A549 (cell line): ENCODE measurements around the gene GMNN. TPM values are rescaled to one million over a fixed set of nuclear protein-coding genes. Genes with fewer than 3 reads are reported as not detected.

Experiments used
- ATAC-seq, 2 experiments: fragments of 200-7000 bp in 1 of 2; fragments of >200 bp in 1 of 2; cut with Nextera tagmentation in 1 of 2; cut with Tn5 transposase in 1 of 2; 3 replicates each; pipeline versions ENCODE4 v1.8.0 to v1.9.1; 2018 to 2020; ENCODE audit warnings: mild to moderate bottlenecking in 1 of 2, moderate library complexity in 1 of 2
- CTCF ChIA-PET: fragments of 300-600 bp; sonication (Branson Sonifier 250); formaldehyde crosslinking; extraction: SDS; loops from one replicate; lab custom pipeline; 2021; ENCODE audit warnings: antibody characterized with exemption, inconsistent platforms; lab: Yijun Ruan, JAX
- POLR2A ChIA-PET: fragments of 350-600 bp; formaldehyde crosslinking; extraction: SDS; loops from one replicate; lab custom pipeline; 2021; ENCODE audit warnings: antibody characterized with exemption, inconsistent platforms; lab: Yijun Ruan, JAX
- DNase-seq, 2 experiments: peaks; one replicate each; pipeline versions ENCODE4 v3.0.0 to v3.0.0-alpha.2; 2011 to 2016; ENCODE audit warnings: low read depth in 1 of 2, low spot score in 1 of 2
- FAIRE-seq: peaks from 2 replicates; lab custom pipeline; 2011; peaks lifted over from hg19 to GRCh38; lab: Jason Lieb, UNC
- H3K27ac ChIP-seq, 2 experiments: fragments of >200 bp; sonication (Bioruptor Twin); formaldehyde crosslinking; 3 replicates each; pipeline ENCODE4 v1.5.1; 2016 to 2017
- H3K4me1 ChIP-seq: fragments of >200 bp; sonication (Bioruptor Twin); formaldehyde crosslinking; 3 replicates; pipeline ENCODE4 v1.6.1; 2016
- H3K4me2 ChIP-seq: fragments of >200 bp; sonication (Bioruptor Twin); formaldehyde crosslinking; 3 replicates; pipeline ENCODE4 v1.6.1; 2016
- H3K4me3 ChIP-seq: fragments of >200 bp; sonication (Bioruptor Twin); formaldehyde crosslinking; 3 replicates; pipeline ENCODE4 v1.5.1; 2016
- H3K9me3 ChIP-seq: fragments of >200 bp; sonication (Bioruptor Twin); formaldehyde crosslinking; 3 replicates; pipeline ENCODE4 v1.6.1; 2016
- JUNB ChIP-seq: fragments of >200 bp; sonication (Bioruptor Twin); formaldehyde crosslinking; IDR thresholded peaks from 2 replicates; pipeline ENCODE4 v1.6.1; 2016
- KDM1A ChIP-seq: fragments of 200-600 bp; sonication (generic); IDR thresholded peaks from 2 replicates; pipeline ENCODE4 v1.6.1; 2016; ENCODE audit warnings: low read depth, mild to moderate bottlenecking
- MAZ ChIP-seq: fragments of 150-350 bp; IDR thresholded peaks from 2 replicates; pipeline ENCODE4 v1.6.1; 2014; ENCODE audit warnings: antibody characterized with exemption, low read depth, low read length, borderline replicate concordance
- NFE2L2 ChIP-seq: fragments of 150-350 bp; conservative IDR thresholded peaks from 2 replicates; pipeline ENCODE4 v1.6.1; 2014; ENCODE audit warnings: low read length
- RAD21 ChIP-seq, 2 experiments: fragments of >200 bp in 1 of 2; sonication (Bioruptor Twin) in 1 of 2; formaldehyde crosslinking in 1 of 2; IDR thresholded peaks in 1 of 2; conservative IDR thresholded peaks in 1 of 2; 2 replicates in 1 of 2; 3 replicates in 1 of 2; pipeline ENCODE4 v1.6.1; 2012 to 2018; ENCODE audit warnings: inconsistent platforms in 1 of 2
- RCOR1 ChIP-seq: fragments of 150-350 bp; IDR thresholded peaks from 2 replicates; pipeline ENCODE4 v1.6.1; 2014; ENCODE audit warnings: antibody characterized with exemption, low read length, low read depth
- SMC3 ChIP-seq: fragments of >200 bp; sonication (Bioruptor Twin); formaldehyde crosslinking; IDR thresholded peaks from 3 replicates; pipeline ENCODE4 v1.6.1; 2018; ENCODE audit warnings: inconsistent platforms
- ZC3H11A ChIP-seq: fragments of 450-650 bp; IDR thresholded peaks from 2 replicates; pipeline ENCODE4 v1.6.1; 2014; ENCODE audit warnings: antibody characterized with exemption, mild to moderate bottlenecking
- ZFP36 ChIP-seq: fragments of 450-650 bp; IDR thresholded peaks from 2 replicates; pipeline ENCODE4 v1.6.1; 2014; ENCODE audit warnings: borderline replicate concordance; ENCODE audit not compliant: partially characterized antibody
- ZSCAN20 ChIP-seq: fragments of 250-450 bp; sonication (Bioruptor Pico); IDR thresholded peaks from 2 replicates; pipeline ENCODE4 v1.8.0; 2022; ENCODE audit warnings: mild to moderate bottlenecking, moderate library complexity
- WGBS: methylation state at CpG from one replicate; pipeline ENCODE4 v1.1.6; 2017; ENCODE audit errors: missing lambda C conversion rate; 5-methylcytosine and 5-hydroxymethylcytosine counted together
- polyA plus RNA-seq, 4 experiments: library from polyadenylated mRNA; depleted of rRNA in 3 of 4; stranded (reverse); fragments of >200 nt; fragmentation: RNase III in 1 of 4; extraction: RNeasy Plus Mini Kit Qiagen cat#74134 plus additional on column Dnase treatment in 1 of 4; gene quantifications; 2 replicates in 3 of 4; 3 replicates in 1 of 4; pipeline ENCODE4 v1.2.3, GENCODE V29; 2011 to 2017
- TF ChIP-seq, protein P1 (sequence below): IDR thresholded peaks from 2 replicates; pipeline ENCODE4 v1.6.1; 2012; ENCODE audit warnings: low read depth, borderline replicate concordance
- TF ChIP-seq, protein P2 (sequence below): fragments of 250-450 bp; sonication (Bioruptor Pico); IDR thresholded peaks from 2 replicates; pipeline ENCODE4 v1.5.0; 2021; ENCODE audit warnings: mild to moderate bottlenecking, moderate library complexity, borderline replicate concordance
- TF ChIP-seq, protein P3 (sequence below): IDR thresholded peaks from 2 replicates; pipeline ENCODE4 v1.6.1; 2012

GMNN gene
- polyA plus RNA-seq, 2 of the 4 experiments (the other 2 are of a cell fraction), result 59.2 to 59.4 TPM

DNA sequence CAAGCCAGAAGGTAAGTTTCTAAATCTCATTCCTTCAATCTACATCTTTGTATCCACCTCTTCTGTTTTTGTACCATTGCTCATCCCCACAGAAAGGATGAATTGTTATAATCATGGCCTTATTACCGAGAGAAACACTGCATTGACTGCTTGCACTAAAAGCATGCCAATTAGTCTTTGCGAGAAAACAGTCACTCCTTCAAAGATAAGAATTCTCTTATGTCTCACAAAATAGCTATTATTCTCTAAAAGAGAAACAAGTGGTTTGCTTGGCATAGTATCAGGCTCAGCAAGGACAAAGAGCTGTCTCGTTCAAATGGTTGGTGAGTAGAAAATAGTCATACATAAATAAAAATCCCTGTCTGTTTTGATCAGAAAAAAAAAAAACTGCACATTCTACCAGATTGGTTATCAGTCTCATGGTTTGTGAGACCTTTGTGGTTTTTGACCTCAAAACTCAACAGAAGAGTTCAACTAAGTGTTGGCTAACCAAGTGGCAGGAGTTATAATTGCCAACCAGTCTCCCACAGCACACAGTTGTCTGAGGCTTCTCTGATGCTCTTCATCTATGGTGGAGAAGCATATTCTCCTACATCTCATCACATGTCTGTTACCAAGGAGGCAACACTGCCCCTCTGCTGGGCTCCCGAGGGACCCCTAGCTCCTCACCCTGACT, 59.1 kb downstream of the GMNN start:
- TF ChIP-seq JUNB (no peak), NFE2L2 (no peak), SMC3 (no peak), ZSCAN20 (CRISPR knock-in tag) (no peak), MAZ (no peak), KDM1A (no peak), ZC3H11A (no peak), ZFP36 (no peak), RCOR1 (no peak), RAD21 (conservative IDR thresholded peaks at IDR 0.05 in 1 of 2, IDR thresholded peaks at IDR 0.05 in 1 of 2) (no peak)
- TF ChIP-seq, protein P1, sequence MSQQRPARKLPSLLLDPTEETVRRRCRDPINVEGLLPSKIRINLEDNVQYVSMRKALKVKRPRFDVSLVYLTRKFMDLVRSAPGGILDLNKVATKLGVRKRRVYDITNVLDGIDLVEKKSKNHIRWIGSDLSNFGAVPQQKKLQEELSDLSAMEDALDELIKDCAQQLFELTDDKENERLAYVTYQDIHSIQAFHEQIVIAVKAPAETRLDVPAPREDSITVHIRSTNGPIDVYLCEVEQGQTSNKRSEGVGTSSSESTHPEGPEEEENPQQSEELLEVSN, result no peak
- TF ChIP-seq, protein P2, sequence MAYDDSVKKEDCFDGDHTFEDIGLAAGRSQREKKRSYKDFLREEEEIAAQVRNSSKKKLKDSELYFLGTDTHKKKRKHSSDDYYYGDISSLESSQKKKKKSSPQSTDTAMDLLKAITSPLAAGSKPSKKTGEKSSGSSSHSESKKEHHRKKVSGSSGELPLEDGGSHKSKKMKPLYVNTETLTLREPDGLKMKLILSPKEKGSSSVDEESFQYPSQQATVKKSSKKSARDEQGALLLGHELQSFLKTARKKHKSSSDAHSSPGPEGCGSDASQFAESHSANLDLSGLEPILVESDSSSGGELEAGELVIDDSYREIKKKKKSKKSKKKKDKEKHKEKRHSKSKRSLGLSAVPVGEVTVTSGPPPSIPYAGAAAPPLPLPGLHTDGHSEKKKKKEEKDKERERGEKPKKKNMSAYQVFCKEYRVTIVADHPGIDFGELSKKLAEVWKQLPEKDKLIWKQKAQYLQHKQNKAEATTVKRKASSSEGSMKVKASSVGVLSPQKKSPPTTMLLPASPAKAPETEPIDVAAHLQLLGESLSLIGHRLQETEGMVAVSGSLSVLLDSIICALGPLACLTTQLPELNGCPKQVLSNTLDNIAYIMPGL, result no peak
- TF ChIP-seq, protein P3, sequence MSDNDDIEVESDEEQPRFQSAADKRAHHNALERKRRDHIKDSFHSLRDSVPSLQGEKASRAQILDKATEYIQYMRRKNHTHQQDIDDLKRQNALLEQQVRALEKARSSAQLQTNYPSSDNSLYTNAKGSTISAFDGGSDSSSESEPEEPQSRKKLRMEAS, result no peak
- FAIRE-seq (no peak), ATAC-seq (no peak), DNase-seq (no peak)
- no peak overlapping the region for H3K4me2 ChIP-seq
- no peak overlapping the region for H3K27ac ChIP-seq
- no peak overlapping the region for H3K4me3 ChIP-seq
- H3K9me3 ChIP-seq, result no peaks in the 10 kb centered on the region
- ChIA-PET POLR2A (no interaction called here), CTCF (interaction anchor here (1.3 kb wide), 1 partner anchor 11 kb away, joined by 3 read pairs; no protein-coding TSS in a partner anchor)
- no peaks in the 10 kb centered on the region for H3K4me1 ChIP-seq
- 53% methylated on average over 4 of the region's 4 CpGs for WGBS

Other genes with a start within 250 kb of the GMNN start
- 5.2 and 5.9 TPM in 2 replicates for gene KIAA0319, start 128.7 kb upstream of the GMNN start, polyA plus RNA-seq (2011; rRNA removed)
- gene KIAA0319, start 128.7 kb upstream of the GMNN start, polyA plus RNA-seq (2017; fragmentation: RNase III; extraction: RNeasy Plus Mini Kit Qiagen cat#74134 plus additional on column Dnase treatment), result 1.7 to 2.4 TPM (median 2.4 TPM) in 3 replicates
- 69.7 and 91.7 TPM in 2 replicates for gene TDP2, start 108.0 kb upstream of the GMNN start, polyA plus RNA-seq (2011; rRNA removed)
- gene TDP2, start 108.0 kb upstream of the GMNN start, polyA plus RNA-seq (2017; fragmentation: RNase III; extraction: RNeasy Plus Mini Kit Qiagen cat#74134 plus additional on column Dnase treatment), result 42.7 to 52.6 TPM (median 43.2 TPM) in 3 replicates
- 77.7 and 87.7 TPM in 2 replicates for gene ACOT13, start 107.9 kb upstream of the GMNN start, polyA plus RNA-seq (2011; rRNA removed)
- 22.6 to 24.5 TPM (median 22.9 TPM) in 3 replicates for gene ACOT13, start 107.9 kb upstream of the GMNN start, polyA plus RNA-seq (2017; fragmentation: RNase III; extraction: RNeasy Plus Mini Kit Qiagen cat#74134 plus additional on column Dnase treatment)
- gene C6orf62, start 55.8 kb upstream of the GMNN start, polyA plus RNA-seq (2011; rRNA removed), result 67.5 and 73.4 TPM in 2 replicates
- gene C6orf62, start 55.8 kb upstream of the GMNN start, polyA plus RNA-seq (2017; fragmentation: RNase III; extraction: RNeasy Plus Mini Kit Qiagen cat#74134 plus additional on column Dnase treatment), result 66.3 to 75.5 TPM (median 66.6 TPM) in 3 replicates
- gene ARMH2, start 24.0 kb downstream of the GMNN start, polyA plus RNA-seq (2011; rRNA removed), result not detected in 2 replicates
- gene ARMH2, start 24.0 kb downstream of the GMNN start, polyA plus RNA-seq (2017; fragmentation: RNase III; extraction: RNeasy Plus Mini Kit Qiagen cat#74134 plus additional on column Dnase treatment), result not detected in 3 replicates
- not detected in 2 replicates for gene RIPOR2, start 161.0 kb downstream of the GMNN start, polyA plus RNA-seq (2011; rRNA removed)
- 0.01 TPM in 1 of 3 replicates, not detected in the others for gene RIPOR2, start 161.0 kb downstream of the GMNN start, polyA plus RNA-seq (2017; fragmentation: RNase III; extraction: RNeasy Plus Mini Kit Qiagen cat#74134 plus additional on column Dnase treatment)